DMS114 treated with DMSO at 0.1 percent for 48 hours (cell line): ENCODE results near the gene CUEDC1.

ENCODE experiments used
- DNase-seq: peaks from one replicate; lab custom pipeline; 2025; ENCODE audit not compliant: unreplicated experiment; lab: John Stamatoyannopoulos, UW

Gene CUEDC1

GRCh38 chr17:57880086-57880456 is 75.1 kb downstream of the CUEDC1 start:
- no peak for DNase-seq

DNA sequence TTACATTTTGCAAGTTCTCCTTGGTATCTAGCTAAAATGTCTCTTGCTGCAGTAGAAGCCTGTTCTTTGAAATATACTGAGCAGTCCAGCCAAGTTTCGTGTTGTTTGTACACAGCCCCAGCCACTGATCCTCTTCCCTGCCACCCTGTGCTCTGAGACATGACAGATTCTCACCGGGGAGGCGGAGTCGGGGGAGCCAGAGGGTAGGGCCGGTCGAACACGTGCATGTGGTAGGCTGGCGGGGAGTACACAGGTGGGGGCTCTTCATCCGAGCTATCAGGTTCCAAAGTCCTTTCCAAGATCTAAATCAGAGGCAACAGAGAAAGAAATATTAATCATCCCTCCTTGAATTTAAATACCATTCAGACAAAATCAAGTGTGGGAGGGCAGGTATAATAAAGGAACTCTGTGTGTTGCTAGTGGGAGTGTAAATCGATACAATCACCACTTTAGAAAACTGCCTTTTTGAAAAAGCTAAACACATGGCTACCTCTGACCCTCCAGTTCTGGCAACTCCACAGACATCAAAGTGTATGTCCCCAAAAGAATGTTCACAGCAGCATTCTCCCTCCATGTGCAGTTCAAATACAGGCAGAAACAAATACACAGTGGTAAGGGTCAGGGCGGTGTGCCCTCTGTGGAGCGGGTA is 75.7 kb downstream of the CUEDC1 start:
- no peak for DNase-seq

DNA sequence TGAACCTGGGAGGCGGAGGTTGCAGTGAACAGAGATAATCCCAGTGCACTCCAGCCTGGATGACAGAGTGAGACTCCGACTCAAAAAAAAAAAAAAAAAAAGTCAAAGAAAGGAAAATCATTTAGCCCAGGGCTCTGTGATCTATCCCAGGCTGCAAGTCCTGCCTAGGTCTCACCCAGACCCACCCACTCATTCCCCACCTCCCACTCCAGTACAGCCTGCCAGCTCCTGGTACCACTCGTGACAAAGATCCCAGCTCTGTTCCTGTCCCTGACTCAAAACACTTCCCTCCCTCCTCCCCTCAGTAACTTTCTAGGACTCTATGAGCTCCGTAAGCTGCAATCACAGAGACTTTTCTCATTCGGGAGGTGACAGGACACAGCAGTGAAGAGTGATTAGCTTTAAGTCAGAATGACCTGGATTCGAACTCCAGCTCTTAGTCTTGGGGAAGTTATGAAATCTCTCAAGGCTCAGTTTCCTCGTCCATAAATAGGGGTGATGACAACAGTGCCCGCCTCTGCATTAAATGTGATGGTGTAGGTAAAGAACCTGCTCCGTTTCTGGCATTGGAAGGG is 77.3 kb downstream of the CUEDC1 start:
- no peak for DNase-seq

GRCh38 chr17:57876866-57877237 is 78.4 kb downstream of the CUEDC1 start:
- no peak for DNase-seq

- no peak for DNase-seq
Measured at GRCh38 chr17:57876023-57876865, 79.0 kb downstream of the CUEDC1 start.

DNA sequence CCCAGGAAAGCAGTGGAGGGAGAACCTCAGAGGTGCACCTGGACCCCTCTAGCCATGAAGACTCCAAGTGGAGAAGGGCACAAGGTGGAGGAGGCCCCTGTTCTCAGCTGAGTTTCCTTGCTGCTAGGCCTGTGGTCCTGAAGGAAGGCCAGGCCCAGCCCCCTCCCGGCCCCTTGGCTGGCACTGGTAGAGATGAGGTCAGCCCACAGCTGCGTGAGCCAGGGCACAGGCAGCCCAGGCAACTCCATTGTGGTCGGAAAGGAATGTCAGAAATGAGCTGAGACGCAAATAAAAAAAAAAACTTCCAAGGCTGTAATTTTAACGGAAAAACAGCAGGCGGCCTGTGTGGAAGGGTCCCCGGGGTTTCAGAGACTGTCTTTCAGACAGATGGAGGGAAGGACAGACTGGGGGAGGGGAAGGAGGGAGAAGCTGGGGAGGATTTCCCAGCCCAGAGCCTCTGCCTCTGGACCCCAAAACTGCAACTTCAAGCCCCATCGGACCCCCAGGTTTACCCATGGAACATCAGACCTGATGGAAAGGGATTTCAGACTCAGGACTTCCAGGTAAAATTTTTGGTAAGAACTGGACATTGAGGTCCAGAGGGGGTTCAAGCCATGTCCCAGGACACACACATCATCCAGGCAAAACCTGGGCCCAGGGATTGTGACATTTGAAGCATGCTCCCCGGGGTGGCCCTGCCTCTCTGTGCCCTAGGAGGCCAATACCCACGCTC is 79.8 kb downstream of the CUEDC1 start:
- no peak for DNase-seq

DNA sequence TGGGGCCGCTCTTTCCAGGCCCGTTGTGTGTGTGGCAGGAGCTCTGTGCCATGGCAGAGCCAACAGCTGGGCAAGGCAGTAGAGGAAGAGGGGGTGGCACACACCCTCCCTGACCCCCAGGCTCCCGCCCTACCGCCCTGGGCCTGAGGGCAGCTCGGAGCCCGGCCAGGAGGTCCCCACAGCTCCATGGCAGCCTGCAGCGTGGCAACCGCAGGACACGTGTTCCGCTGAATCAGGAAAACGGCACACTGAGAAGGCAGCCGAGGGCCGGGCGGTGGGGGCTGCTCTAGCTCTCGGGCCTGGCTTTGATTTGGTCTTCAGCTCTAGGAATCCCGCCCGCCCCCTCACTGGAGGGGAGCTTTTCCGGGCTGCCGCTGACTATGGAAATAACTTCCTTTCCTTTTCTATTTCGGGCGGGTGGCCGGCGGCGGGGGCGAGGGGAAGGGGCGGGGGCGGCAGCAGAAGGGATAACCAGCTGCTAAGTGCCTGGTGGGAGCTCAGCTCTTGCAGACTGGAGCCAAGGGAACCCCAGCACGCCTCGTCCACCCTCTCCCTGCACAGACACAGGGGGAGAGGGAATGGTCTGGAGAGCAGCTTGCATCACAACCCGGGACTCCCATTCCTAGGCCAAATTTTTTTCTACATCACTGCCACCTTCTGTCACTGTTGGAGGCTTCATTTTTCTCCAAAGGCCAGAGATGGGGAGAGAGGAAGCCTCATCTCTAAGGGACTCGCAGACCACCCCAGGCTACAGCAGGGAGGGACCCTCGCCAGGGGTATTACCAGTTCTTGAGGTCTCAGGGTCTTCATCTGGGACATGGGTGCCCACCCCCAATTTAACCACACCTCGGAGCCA is 80.5 kb downstream of the CUEDC1 start:
- no peak for DNase-seq

DNA sequence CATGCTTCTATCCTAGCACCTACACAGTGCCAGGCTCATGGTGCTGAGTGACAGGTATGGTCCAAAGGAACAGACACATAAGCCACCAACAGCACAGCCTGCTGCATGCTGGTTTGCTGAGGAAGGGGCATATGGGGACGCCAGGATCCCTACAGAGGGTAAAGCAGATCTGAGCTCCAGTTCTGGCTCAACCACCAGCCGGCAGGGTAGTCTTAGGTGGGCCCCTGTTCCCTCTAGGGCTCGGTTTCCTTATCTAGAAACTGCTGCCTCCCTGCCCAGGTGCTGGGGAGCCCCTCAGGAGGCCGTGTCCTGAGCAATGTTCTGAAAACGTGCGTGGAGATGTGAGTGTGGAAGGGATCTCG is 81.2 kb downstream of the CUEDC1 start:
- DNase-seq = no peak

GRCh38 chr17:57873261-57874057 is 81.8 kb downstream of the CUEDC1 start:
- DNase-seq = no peak

DNA sequence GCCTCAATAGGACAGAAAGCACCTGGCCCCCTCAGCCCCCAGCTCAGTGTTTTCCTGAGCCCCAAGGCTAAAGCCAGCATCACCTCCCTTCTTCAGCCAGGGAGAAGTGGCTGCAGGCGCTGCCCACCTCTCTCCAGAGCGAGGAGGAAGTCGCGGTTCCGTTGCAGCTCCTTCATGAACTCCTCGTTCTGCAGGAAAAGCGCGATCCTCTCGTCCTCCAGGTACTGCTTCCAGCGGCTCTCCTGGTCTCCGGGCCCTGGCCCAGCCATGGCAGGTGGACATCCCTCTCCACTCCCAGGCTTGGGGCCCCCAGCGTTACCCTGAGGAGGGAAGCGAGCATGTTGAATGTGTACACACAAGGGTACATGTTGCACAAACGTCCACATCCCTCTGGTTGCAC is 82.7 kb downstream of the CUEDC1 start:
- DNase-seq = no peak

- no peak for DNase-seq
Measured at GRCh38 chr17:57871863-57872262, 83.3 kb downstream of the CUEDC1 start.

GRCh38 chr17:57871155-57871554 is 84.1 kb downstream of the CUEDC1 start:
- no peak for DNase-seq

- no peak for DNase-seq
Measured at GRCh38 chr17:57870283-57870635, 85.0 kb downstream of the CUEDC1 start.

DNA sequence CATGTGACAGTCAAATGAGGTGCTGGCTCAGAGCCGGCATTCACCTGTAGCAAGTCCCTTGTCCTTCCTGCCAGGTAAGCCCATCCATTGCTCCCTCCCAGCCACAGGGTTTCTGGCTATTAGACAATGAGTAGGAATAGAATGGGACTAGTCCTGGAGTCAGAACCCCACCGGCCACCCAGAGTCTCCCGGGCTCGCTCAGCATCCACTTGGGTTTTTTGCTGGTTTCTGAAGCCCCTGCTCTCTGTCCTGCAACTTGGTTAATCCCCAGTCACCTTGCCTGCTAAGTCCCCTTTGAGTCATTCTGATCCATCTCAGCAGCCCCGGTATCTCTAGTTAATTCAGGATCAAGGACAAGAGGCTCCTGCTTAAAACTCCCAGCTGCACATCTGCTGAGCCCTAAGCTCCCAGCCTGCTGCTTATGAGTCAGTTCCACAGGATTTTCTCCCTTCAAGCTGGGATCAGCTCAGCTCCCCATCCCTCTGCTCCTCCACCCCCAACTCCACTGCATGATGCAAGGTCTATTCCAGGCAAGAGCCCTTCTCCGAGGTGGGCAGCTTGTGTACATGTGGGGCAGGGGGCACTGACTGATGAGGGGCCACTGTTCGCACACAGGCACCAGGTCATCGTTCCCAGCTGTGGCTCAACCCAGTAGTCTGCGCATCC is 85.5 kb downstream of the CUEDC1 start:
- no peak for DNase-seq

GRCh38 chr17:57868910-57869616 is 86.1 kb downstream of the CUEDC1 start:
- DNase-seq = no peak

DNA sequence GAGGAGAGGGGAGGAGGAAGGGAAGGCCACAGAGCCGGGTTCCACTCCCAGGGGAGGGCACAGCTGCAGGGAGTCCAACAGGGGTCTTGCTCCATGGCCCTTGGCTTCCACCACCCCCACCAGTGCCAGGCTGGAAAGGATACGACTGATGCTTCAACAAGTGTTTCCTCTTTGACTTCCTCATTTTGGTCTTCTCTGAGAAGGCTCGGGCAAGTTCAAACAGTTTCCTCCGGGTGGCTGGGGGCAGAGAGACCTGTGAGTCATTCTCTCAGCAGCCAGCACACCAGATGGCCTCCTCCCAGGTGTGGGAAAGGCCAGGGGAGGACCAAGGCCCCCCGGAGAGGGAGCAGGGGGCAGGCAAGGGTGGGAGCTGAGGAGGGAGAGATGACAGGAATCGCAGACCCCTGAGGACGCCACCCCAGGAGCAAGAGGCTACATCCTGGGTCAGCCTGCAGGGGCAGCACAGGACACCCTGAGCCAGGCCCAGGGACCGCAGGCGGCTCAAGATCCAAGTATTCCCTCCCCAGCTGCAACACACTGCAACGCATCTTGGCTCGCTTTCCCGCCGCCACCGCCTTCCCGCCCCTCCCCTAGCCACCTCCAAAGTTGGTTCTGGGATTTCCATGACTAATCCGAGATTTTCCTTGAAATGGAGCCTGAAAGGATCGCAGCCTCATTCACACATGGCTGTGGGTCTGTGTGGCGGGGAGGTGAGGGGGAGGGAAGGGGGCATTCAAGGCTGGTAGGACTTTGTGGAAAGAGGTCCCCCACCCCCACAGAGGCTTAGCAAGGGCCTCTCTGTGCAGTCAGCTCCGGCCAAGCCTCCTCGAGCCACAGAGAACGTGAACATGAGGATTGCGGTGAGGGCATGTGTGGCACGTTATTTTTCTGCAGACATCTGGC is 87.0 kb downstream of the CUEDC1 start:
- DNase-seq = no peak

DNA sequence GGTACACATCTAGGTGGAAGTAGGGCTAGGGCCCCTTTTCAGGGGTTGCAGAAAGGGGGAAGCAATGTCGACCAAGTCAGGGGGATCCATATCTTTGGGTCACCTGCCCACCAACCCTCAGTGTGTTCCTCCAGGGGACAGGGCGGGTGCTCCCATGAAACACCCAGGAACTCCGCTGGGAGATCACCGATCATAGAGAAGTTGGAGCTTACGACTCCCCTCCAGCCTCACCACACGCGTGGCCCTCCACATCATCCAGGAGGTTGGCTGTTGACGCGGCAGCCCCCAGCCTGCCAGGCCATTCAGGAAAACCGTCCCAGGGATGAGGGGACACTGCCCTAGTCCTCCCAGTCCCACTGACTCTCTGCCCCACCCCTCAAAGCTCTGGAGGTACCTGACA is 88.1 kb downstream of the CUEDC1 start:
- no peak for DNase-seq

DNA sequence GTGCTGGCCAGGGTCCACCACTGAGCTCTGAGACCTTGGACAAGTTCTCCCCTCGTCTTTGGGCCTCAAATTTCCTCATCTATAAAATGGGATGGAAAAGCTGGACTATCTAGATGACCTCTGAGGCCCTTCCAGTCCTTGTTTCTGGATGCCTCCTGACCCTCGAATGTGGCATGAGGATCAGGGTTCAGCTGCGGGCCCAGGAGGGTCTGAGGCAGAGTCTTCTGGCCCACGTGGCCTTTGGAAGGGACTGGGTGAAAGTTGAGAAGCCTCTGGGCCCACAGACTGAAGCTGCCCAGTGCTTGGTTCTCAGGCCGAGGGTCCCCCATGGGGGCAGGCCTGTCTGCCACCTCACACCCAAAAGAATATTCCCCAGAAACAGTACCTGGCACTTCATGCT is 88.5 kb downstream of the CUEDC1 start:
- DNase-seq = no peak
